DMS53 (cell line): Measurements from ENCODE around the gene INPP5F.

Experiments used
- DNase-seq: peaks from one replicate; lab custom pipeline; 2025; lab: John Stamatoyannopoulos, UW

Gene INPP5F

DNA sequence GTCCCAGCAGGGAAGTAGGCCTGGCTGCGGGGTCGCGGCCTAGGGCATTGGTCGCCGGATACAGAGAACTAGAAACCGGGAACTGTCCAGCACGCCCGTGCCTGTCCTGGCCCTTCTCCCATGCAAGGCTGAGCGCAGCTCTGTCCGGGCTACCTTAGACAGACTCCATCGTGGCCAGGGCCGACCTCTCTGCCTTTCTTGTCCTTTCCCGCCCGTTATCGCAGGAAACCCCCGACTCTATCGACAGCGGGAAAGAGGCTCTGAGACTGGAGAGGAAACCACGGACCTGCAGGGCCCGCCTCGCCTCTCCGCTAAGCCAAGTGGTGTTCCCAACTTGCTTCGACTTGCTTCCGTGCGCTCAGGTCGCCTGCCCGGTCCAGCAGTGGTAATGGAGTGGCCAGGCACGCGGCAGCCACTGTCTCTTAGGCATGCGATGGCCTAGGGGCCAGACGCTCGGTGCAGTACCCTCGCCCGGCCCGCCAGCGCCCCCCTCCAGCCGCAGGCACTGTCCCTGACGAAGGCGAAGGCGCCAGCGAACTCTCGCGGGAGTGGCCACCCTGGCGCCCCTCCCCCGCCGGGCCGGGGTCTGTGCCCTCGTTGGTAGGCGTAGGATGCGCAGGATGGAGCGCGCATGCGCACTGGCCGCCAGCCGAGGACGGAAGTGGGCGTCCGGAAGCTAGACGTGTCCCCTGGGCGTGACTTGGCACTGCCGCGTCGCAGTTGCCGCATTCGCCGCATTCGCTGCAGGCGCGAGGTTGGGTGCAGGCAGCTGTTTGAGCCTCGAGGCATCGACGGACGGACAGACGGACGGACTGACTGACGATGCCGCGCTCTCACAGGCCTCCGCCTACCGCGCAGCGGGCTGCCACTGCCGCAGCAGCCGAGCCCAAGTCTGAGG is 92.4 kb downstream of the INPP5F start:
- no peak for DNase-seq

- DNase-seq = no peak
These were observed 93.0 kb downstream of the INPP5F start for GRCh38 chr10:119818889-119819270.

GRCh38 chr10:119821182-119821581 is 95.3 kb downstream of the INPP5F start:
- DNase-seq = peak; percentile 10

DNA sequence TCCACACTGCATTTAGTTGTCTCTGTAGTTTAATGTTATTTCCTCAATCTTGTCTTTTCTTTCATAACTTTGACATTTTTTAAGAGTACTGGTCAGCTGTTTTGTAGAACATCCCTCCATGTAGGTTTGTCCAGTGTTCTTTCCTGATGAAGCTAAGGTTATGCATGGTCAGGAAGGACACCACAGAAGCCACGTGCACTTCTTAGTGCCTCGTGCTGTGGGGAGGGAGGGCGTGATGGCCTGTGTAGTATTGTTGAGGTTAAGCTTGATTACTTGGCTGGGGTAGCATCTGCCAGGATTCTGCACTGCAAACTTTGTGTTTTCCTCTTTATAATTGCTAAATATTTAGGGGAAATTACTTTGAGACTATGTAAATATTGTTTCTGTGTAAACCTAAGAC is 98.4 kb downstream of the INPP5F start:
- DNase-seq = no peak

DNA sequence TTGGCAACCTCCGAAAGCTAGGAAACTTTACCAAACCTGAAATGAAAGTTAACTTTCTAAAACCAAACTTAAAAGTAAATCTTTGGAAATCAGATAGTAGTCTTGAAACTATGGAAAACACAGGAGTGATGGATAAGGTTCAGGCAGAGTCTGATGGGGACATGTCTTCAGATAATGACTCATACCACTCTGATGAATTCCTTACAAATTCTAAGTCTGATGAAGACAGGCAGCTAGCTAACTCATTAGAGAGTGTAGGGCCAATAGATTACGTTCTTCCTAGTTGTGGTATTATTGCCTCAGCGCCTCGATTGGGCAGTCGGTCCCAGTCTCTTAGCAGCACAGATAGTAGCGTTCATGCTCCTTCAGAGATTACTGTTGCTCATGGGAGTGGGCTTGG is 100.9 kb downstream of the INPP5F start:
- no peak for DNase-seq

DNA sequence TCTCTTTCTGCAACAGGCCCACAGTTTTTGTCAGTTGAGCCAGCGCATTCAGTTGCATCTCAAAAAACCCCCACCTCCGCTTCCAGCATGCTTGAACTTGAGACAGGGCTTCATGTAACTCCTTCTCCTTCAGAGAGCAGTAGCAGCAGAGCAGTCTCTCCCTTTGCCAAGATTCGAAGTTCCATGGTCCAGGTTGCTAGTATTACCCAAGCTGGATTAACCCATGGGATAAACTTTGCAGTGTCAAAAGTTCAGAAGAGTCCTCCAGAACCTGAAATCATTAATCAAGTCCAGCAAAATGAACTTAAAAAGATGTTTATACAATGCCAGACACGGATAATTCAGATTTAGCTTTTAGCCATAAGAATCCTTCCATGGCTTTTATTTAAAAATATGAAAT is 101.6 kb downstream of the INPP5F start:
- no peak for DNase-seq

DNA sequence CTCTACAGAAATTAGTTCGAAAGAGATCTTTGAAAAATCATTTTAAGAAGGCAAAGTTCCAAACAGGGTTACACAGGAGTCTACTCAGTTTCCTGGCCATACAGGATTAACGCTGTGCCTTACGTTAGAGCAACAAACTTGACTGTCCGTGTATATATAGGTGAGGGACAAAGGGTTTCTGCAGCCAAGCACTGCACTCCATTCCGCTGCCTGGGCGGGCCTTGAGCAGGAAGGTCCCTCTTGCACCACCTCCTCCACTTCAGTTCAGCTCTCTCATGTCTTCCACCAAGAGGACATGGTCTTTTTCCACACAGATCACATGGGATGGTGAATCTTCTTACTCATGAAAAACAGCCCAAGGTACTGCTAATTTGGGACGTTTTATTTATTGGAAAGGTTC is 103.6 kb downstream of the INPP5F start:
- DNase-seq = no peak

- DNase-seq = no peak
These were observed 105.0 kb downstream of the INPP5F start for GRCh38 chr10:119830851-119831250.

GRCh38 chr10:119831656-119832055 is 105.8 kb downstream of the INPP5F start:
- DNase-seq = no peak

DNA sequence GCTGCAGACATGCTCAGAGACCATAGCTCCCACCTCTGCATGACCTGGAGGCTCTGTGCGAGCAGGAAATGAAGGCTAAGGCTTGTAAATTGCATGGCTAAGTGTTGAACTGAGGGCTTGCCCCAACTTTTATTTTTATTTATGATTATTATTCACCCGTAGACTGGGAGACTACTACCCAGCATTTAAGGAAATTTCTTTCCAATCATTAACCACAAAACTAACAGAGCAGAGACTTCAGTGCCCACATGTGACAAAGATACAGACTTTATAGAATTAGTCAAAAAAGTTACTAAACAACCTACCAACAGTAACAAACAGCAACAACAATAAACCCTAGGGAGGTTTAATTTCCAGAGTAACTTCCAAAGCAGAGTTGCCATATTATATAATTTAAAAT is 107.1 kb downstream of the INPP5F start:
- no peak for DNase-seq

GRCh38 chr10:119834188-119834587 is 108.3 kb downstream of the INPP5F start:
- no peak for DNase-seq

DNA sequence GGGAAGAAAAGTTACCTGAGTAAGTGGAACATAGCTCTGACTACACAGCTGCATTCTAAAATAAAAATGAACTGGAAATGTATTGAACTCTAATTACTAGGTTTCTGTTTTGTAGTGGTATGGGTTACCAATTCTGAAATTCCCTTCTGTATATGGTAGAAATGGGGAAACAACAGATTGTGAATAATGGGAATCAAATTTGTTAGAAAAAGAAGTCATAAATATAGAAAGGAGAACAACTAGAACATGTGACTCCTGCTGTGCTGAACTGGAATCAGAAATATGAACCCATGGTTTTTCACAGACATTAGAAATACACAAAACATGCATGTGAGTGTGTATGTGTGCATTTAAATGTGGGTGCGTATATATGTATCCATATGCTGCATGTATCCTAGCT is 119.8 kb downstream of the INPP5F start:
- no peak for DNase-seq

GRCh38 chr10:119849031-119849789 is 123.4 kb downstream of the INPP5F start:
- DNase-seq = no peak

GRCh38 chr10:119849944-119850343 is 124.1 kb downstream of the INPP5F start:
- no peak for DNase-seq

DNA sequence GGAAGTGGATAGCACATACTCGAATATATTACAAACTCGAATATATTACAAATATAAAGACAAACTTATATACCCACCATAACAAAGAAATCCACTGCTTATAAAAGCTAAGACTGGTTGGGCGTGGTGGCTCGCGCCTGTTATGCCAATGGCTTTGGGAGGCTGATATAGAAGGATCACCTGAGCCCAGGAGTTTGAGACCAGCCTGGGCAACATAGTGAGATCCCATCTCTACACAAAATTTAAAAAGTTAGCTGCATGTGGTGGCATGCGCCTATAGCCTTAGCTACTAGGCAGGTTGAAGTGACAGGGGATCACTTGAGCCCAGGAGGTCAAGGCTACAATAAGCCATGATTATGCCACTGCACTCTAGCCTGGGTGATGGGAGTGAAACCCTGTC is 126.4 kb downstream of the INPP5F start:
- no peak for DNase-seq

DNA sequence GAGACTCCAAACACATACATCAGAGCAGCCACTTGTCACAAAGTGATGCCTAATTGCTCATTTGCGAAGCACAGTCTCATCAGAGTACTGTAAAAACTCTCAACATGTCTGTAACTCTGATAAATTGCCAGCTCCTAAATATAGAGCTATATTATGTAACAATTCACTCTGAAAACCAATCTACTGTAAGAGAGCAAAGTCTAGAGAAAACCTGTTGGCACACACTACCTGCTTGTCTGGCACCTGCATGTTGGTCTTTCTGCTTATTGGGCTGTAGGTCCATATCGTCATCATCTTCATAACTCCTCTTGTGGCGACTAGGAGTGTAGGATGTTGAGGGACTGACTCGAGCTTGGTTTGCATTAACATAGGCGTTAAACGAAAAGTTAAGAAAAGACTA is 127.0 kb downstream of the INPP5F start:
- no peak for DNase-seq

DNA sequence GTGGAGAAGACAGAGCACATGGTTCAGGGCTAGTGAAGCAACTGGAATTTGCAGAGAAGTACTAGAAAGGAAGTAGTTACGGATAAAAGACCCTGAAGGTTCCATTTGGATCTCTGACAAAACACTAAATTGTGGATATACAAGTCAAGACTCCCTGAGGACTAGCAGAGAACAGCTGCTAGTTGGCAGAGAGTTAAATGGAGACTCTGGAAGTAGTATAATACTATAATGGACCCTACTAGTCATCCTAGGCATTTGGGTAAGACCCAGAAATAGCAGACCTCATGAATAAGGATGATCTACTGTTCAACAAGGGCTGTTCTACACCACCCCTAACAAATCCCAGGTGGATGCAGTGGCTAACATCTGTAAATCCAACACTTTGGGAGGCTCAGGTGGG is 127.7 kb downstream of the INPP5F start:
- no peak for DNase-seq

DNA sequence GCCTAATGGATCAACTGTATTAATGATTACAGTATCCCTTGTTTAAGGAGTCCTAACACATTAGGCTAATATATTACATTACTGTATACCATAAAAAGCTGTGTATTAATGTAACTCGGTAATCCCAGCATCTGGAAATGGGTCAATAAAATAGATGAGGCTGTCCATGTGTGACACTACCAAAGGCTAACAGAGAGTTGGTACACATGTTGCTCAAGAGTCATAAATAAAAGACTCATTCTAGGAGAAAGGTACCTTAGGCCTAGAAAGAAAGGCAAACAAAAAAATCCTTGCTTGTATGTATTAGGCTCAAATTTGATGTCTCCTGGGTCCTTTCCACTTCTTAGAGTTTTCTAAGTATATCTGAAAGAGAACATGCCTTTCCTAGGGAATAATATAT is 132.2 kb downstream of the INPP5F start:
- no peak for DNase-seq

- DNase-seq = peak; percentile 65
These were observed 133.8 kb downstream of the INPP5F start for GRCh38 chr10:119859420-119860258.

DNA sequence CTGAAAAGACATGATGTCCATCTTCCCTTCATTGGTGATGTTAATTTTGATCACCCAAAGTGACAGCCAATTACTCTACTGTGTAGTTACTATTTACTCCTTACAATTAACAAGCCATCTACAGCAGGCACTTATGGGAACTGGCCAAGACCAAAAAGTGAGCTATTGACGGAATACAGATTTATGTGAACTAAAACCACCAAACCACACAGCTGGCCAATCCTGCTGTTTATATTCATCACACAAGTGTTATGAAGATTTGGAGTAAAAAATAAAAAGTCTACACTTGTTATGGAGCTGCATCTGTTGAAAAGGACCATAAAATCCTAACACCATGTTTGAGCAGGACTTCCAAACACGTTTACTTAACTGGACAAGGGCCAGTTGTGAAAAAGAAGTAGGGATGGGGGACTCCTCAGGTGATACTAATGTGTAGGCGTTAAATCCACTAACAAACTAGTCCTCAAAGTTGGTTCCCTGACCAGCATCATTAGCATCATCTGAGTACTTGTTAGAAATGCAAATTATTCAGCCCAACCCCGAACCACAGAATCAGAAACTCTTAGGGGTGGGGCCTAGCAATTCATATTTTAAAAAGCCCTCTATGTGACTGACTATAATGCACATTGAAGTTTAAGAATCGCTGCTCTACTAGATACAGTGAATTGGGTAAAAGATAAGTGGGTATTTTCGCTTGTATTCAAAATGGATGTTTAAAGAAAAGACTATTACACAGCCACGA is 135.2 kb downstream of the INPP5F start:
- no peak for DNase-seq

DNA sequence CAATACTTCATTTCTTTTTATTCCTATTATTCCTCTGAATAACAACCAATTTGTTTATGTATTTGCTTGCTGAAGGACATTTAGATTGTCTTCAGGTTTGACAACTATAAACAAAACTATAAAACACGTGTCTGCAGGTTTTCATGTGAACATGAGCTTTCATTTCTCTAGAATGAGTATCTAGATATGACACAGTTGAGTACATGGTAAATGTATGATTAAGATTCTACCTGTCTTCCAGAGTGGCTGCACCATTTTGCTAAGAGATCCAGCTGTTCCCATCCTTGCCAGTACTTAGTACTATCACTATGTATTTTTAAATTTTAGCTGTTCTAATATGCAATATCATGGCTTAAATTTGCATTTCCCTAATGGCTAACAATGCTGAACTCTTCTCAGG is 136.7 kb downstream of the INPP5F start:
- DNase-seq = no peak
